Nephron (organoid): ENCODE measurements around the gene FAM227B.

Experiments
- H3K27ac Mint-ChIP-seq, 3 experiments: 2 replicates each; pipeline ENCODE4 v1.8.0; 2020; ENCODE audit warnings: mixed read lengths in 3 of 3, mild to moderate bottlenecking in 2 of 3, moderate library complexity in 1 of 3
- H3K27me3 Mint-ChIP-seq: 2 replicates; pipeline ENCODE4 v1.8.0; 2021; ENCODE audit warnings: low read depth, mild to moderate bottlenecking, moderate library complexity, mixed read lengths
- H3K36me3 Mint-ChIP-seq: 2 replicates; pipeline ENCODE4 v1.8.0; 2020; ENCODE audit warnings: low read depth, mixed read lengths
- H3K4me1 Mint-ChIP-seq: 2 replicates; pipeline ENCODE4 v1.8.0; 2020; ENCODE audit warnings: mixed read lengths
- H3K4me3 Mint-ChIP-seq, 3 experiments: 2 replicates each; pipeline ENCODE4 v1.8.0; 2020; ENCODE audit warnings: mild to moderate bottlenecking in 3 of 3, mixed read lengths in 3 of 3, moderate library complexity in 2 of 3
- H3K9me3 Mint-ChIP-seq: 2 replicates; pipeline ENCODE4 v1.8.0; 2020; ENCODE audit warnings: mixed read lengths
- CTCF ChIP-seq, 3 experiments: fragments of 200-600 bp; sonication (generic); IDR thresholded peaks; one replicate each; pipeline ENCODE4 v1.5.0; 2021; ENCODE audit warnings: antibody characterized with exemption in 3 of 3; ENCODE audit not compliant: unreplicated experiment in 3 of 3

Gene FAM227B

DNA sequence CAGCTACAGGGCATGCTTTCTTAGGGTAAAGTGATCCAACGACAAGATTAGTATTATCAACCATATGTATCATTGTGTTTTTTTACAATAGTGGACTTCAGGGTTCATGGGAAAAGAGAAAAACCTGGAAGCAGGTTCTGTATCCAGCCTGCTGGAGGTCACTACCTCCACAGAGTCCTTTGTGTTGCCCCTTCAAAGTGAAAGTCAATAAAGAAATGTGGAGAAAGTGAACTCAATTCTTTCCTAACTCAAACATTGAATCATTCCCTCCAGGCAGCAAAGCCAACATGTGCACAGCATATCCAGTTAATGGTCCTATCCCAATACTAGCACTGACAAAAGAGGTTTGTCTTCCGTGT is 152.2 kb downstream of the FAM227B start:
- Mint-ChIP-seq H3K36me3 (peaks cover 20% of the 10 kb centered on the region), H3K4me1 (peaks cover 26% of the 10 kb centered on the region), H3K27me3 (no peaks in the 10 kb centered on the region), H3K4me3 (no peak overlapping the region), H3K9me3 (no peaks in the 10 kb centered on the region), H3K27ac (peak overlapping the region; percentile 33 to 59 (median 49))
- TF ChIP-seq CTCF (IDR thresholded peaks at IDR 0.05; ENCODE audit: unreplicated experiment in 3 of 3) = no peak

GRCh38 chr15:49467746-49468480 is 152.7 kb downstream of the FAM227B start:
- Mint-ChIP-seq H3K27ac (peak overlapping the region; percentile 33 to 59 (median 49)), H3K4me1 (peaks cover 27% of the 10 kb centered on the region), H3K27me3 (no peaks in the 10 kb centered on the region), H3K9me3 (no peaks in the 10 kb centered on the region), H3K36me3 (peaks cover 20% of the 10 kb centered on the region), H3K4me3 (no peak overlapping the region)
- TF ChIP-seq CTCF (IDR thresholded peaks at IDR 0.05; ENCODE audit: unreplicated experiment in 3 of 3) = no peak

DNA sequence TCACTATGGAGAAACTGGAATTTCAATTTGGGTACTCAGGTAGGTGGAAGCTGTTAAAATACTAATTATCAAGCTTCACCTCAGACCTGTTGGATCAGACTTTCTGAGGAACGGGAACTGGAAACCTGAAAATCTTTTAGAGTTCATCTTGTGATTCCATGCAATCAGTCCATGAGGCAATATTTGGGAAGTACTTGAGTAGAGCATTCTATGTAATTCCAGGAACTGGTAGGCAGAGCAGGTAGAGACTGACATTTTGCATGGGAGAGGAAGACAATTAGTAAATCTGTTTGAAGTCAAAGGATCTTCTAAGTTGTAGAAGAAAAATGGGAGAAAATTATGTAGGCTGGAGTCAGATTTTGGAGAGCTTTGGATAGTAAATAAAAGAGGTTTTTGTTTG is 154.5 kb downstream of the FAM227B start:
- H3K4me1 Mint-ChIP-seq = peaks cover 40% of the 10 kb centered on the region
- H3K9me3 Mint-ChIP-seq = no peaks in the 10 kb centered on the region
- no peaks in the 10 kb centered on the region for H3K27me3 Mint-ChIP-seq
- peaks cover 7% of the 10 kb centered on the region for H3K36me3 Mint-ChIP-seq
- TF ChIP-seq CTCF (IDR thresholded peaks at IDR 0.05; ENCODE audit: unreplicated experiment in 3 of 3) = no peak
- H3K4me3 Mint-ChIP-seq = no peak overlapping the region
- H3K27ac Mint-ChIP-seq = peak overlapping the region in 1 of 3 experiments; percentile 17

GRCh38 chr15:49464522-49464921 is 156.1 kb downstream of the FAM227B start:
- Mint-ChIP-seq H3K4me1 (peaks cover 55% of the 10 kb centered on the region), H3K27ac (no peak overlapping the region), H3K36me3 (no peaks in the 10 kb centered on the region), H3K9me3 (no peaks in the 10 kb centered on the region), H3K27me3 (no peaks in the 10 kb centered on the region), H3K4me3 (no peak overlapping the region)
- no peak for TF ChIP-seq CTCF (IDR thresholded peaks at IDR 0.05; ENCODE audit: unreplicated experiment in 3 of 3)

DNA sequence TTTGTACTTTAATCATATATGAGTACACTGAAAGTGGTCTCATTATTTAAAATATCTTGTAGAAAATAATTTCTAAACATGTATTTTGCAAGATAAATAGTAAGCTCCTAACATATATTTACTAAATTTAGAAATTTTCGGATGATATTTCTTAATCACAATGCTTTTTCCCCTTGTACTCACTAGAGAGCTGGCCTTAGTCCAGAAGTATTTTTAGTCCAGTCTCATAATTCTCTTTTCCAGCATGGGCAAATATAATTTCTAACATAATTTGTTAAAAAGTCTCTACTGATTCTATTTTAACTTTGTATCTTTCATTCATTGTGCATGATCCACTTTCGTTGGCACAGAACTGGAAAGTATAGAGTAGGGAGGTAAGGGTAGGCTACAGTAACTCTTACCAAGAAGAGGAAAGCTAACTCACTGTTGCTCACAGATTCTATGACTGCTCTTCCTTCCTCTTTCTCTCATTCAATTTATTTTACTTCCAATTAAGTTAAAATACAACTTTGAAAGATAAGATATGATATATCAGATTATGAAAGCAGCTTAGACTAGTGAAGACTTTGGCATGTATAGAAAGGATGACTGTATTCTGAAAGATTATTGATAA is 158.3 kb downstream of the FAM227B start:
- H3K4me1 Mint-ChIP-seq = peaks cover 59% of the 10 kb centered on the region
- TF ChIP-seq CTCF (IDR thresholded peaks at IDR 0.05; ENCODE audit: unreplicated experiment in 3 of 3) = no peak
- H3K27ac Mint-ChIP-seq = peak overlapping the region in 2 of 3 experiments; percentile 12 to 53
- no peak overlapping the region for H3K4me3 Mint-ChIP-seq
- H3K36me3 Mint-ChIP-seq = no peaks in the 10 kb centered on the region
- no peaks in the 10 kb centered on the region for H3K9me3 Mint-ChIP-seq
- H3K27me3 Mint-ChIP-seq = no peaks in the 10 kb centered on the region
